ENCODE measurements around the gene DDRGK1. TPM values are rescaled to one million over a fixed set of nuclear protein-coding genes. Genes with fewer than 3 reads are reported as not detected.

The DDRGK1 gene
- polyA plus RNA-seq, 1 donor from 2014 or later: 67.6 TPM

- Histone ChIP-seq H3K9me2 (ENCODE audit: insufficient read depth, low read length) (no peaks in the 10 kb centered on the region), H3F3A (ENCODE audit: insufficient read depth, low read length, poor library complexity, severe bottlenecking) (no peaks in the 10 kb centered on the region), H3K36me3 (ENCODE audit: insufficient read depth, low read length) (no peaks in the 10 kb centered on the region), H3K27ac (ENCODE audit: low read length) (no peak overlapping the region), H3K9me3 (ENCODE audit: low read length) (peaks cover 7% of the 10 kb centered on the region), H3K9ac (ENCODE audit: low read length) (no peak overlapping the region), H3K27me3 (ENCODE audit: insufficient read depth, low read depth, low read length) (peaks cover 67% of the 10 kb centered on the region), H3K4me3 (ENCODE audit: low read length) (peak overlapping the region; percentile 65), H3K79me2 (replicated peaks; ENCODE audit: insufficient read depth, low read length) (no peaks in the 10 kb centered on the region), H2AFZ (ENCODE audit: low read depth, low read length) (no peak overlapping the region), H3K4me2 (ENCODE audit: low read length) (no peak overlapping the region), H4K20me1 (ENCODE audit: insufficient read depth) (no peaks in the 10 kb centered on the region)
- TF ChIP-seq EZH2 (IDR thresholded peaks at IDR 0.05; ENCODE audit: borderline replicate concordance, insufficient read depth, low read length, poor library complexity, severe bottlenecking) (peak; percentile 45), EP300 (conservative IDR thresholded peaks at IDR 0.05; ENCODE audit: poor library complexity, severe bottlenecking) (no peak), RAD21 (conservative IDR thresholded peaks at IDR 0.05) (no peak), TAF1 (IDR thresholded peaks at IDR 0.05; ENCODE audit: low read depth) (no peak), REST (IDR thresholded peaks at IDR 0.05; ENCODE audit: borderline replicate concordance) (no peak), POLR2AphosphoS5 (IDR thresholded peaks at IDR 0.05) (no peak), SMC3 (conservative IDR thresholded peaks at IDR 0.05; ENCODE audit: poor library complexity) (no peak)
- TF ChIP-seq, protein P1, sequence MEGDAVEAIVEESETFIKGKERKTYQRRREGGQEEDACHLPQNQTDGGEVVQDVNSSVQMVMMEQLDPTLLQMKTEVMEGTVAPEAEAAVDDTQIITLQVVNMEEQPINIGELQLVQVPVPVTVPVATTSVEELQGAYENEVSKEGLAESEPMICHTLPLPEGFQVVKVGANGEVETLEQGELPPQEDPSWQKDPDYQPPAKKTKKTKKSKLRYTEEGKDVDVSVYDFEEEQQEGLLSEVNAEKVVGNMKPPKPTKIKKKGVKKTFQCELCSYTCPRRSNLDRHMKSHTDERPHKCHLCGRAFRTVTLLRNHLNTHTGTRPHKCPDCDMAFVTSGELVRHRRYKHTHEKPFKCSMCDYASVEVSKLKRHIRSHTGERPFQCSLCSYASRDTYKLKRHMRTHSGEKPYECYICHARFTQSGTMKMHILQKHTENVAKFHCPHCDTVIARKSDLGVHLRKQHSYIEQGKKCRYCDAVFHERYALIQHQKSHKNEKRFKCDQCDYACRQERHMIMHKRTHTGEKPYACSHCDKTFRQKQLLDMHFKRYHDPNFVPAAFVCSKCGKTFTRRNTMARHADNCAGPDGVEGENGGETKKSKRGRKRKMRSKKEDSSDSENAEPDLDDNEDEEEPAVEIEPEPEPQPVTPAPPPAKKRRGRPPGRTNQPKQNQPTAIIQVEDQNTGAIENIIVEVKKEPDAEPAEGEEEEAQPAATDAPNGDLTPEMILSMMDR (IDR thresholded peaks at IDR 0.05; ENCODE audit: poor library complexity, severe bottlenecking): no peak
These were observed 33.6 kb upstream of the DDRGK1 start for GRCh38 chr20:3237958-3238615.

DNA sequence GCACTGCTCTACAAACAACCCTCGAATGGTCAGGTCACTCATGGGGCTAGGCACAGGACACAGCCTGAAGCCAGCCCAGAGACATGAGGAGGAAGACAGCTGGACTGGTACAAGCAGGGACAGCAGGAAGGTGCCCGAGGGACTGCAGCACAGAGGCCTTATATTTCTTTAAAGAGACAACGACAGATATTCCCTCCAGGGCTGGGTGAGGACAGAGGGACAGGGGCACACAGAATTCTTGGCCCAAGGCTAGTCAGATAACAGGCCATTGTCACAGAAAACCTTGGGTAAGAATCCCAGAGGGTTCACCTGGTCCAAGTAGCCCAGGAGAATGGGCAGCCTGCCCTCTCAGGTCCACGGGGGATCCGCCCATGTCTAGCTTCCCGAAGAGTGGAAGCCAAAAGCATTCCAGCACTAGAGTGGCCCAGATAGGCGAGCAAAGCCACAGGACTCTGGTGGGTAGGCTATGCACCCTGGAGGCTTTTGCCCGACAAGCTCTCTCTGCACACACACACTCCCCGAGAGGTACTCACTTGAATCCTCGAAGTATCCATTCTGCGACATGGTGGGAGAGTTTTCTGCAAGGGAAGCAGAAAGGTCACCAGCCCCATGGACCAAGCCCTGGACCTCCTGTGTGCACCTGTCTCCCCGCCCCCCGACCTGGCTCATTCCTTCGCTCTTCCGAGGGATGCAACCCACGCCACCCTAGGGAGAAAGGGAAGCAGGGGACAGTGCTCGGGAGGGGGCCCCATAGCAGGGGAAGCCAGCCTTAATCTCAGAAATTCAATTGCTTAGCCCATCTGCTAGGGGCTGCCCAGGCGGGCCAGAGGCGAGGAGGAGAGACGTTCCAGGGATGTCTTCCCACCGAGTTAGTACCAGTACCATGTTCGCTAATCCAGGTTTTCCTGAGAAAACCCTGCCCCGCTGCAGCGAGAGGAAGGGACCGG lies 32.8 kb upstream of the DDRGK1 start:
- TF ChIP-seq EZH2 (IDR thresholded peaks at IDR 0.05; ENCODE audit: borderline replicate concordance, insufficient read depth, low read length, poor library complexity, severe bottlenecking) (no peak), POLR2AphosphoS5 (IDR thresholded peaks at IDR 0.05) (no peak), MXI1 (conservative IDR thresholded peaks at IDR 0.05; ENCODE audit: poor library complexity, severe bottlenecking) (no peak), SMC3 (conservative IDR thresholded peaks at IDR 0.05; ENCODE audit: poor library complexity) (no peak), EP300 (conservative IDR thresholded peaks at IDR 0.05; ENCODE audit: poor library complexity, severe bottlenecking) (no peak)
- Histone ChIP-seq H2AFZ (ENCODE audit: low read depth, low read length) (no peak overlapping the region), H3K79me2 (replicated peaks; ENCODE audit: insufficient read depth, low read length) (no peaks in the 10 kb centered on the region), H3K9me3 (ENCODE audit: low read length) (peaks cover 7% of the 10 kb centered on the region), H3K27ac (ENCODE audit: low read length) (no peak overlapping the region), H3K9me2 (ENCODE audit: insufficient read depth, low read length) (no peaks in the 10 kb centered on the region), H3F3A (ENCODE audit: insufficient read depth, low read length, poor library complexity, severe bottlenecking) (no peaks in the 10 kb centered on the region), H4K20me1 (ENCODE audit: insufficient read depth) (no peaks in the 10 kb centered on the region), H3K36me3 (ENCODE audit: insufficient read depth, low read length) (no peaks in the 10 kb centered on the region), H3K4me3 (ENCODE audit: low read length) (no peak overlapping the region), H3K27me3 (ENCODE audit: insufficient read depth, low read depth, low read length) (peaks cover 63% of the 10 kb centered on the region), H3K9ac (ENCODE audit: low read length) (no peak overlapping the region), H3K4me2 (ENCODE audit: low read length) (no peak overlapping the region)
